Duodenal mucosa (tissue), 2 donors: ENCODE measurements around the gene S1PR3.

Experiments used
- H3K27ac ChIP-seq: one replicate; pipeline ENCODE4 v1.7.0; 2013; ENCODE audit warnings: low read depth, low read length
- H3K27me3 ChIP-seq, 2 donors: one replicate each; pipeline ENCODE4 v1.7.0; 2013; ENCODE audit warnings: low read length in 2 of 2, control low read depth in 1 of 2; ENCODE audit not compliant: insufficient read depth in 2 of 2, control insufficient read depth in 1 of 2
- H3K36me3 ChIP-seq, 2 donors: one replicate each; pipeline ENCODE4 v1.7.0; 2013; ENCODE audit warnings: low read length in 2 of 2, control low read depth in 1 of 2; ENCODE audit not compliant: insufficient read depth in 2 of 2, control insufficient read depth in 1 of 2
- H3K4me1 ChIP-seq, 2 donors: one replicate each; pipeline ENCODE4 v1.7.0; 2013; ENCODE audit warnings: low read length in 2 of 2, control low read depth in 1 of 2; ENCODE audit not compliant: insufficient read depth in 2 of 2, control insufficient read depth in 1 of 2
- H3K4me3 ChIP-seq, 2 donors: one replicate each; pipeline ENCODE4 v1.7.0; 2013; ENCODE audit warnings: low read length in 2 of 2, low read depth in 1 of 2
- H3K9ac ChIP-seq, 2 donors: one replicate each; pipeline ENCODE4 v1.7.0; 2013; ENCODE audit warnings: low read length in 2 of 2, low read depth in 1 of 2
- H3K9me3 ChIP-seq, 2 donors: one replicate each; pipeline ENCODE4 v1.7.0; 2013; ENCODE audit warnings: low read length in 2 of 2, control low read depth in 1 of 2; ENCODE audit not compliant: control insufficient read depth in 1 of 2

S1PR3 gene

GRCh38 chr9:88998911-88999310, 7.6 kb downstream of the S1PR3 start:
- H3K4me1 ChIP-seq: peaks cover 6 to 10% of the 10 kb centered on the region in 2 donors
- no peak overlapping the region for H3K9ac ChIP-seq
- no peaks in the 10 kb centered on the region for H3K36me3 ChIP-seq
- no peak overlapping the region for H3K27ac ChIP-seq
- peaks cover 2 to 5% of the 10 kb centered on the region in 2 donors for H3K27me3 ChIP-seq
- no peaks in the 10 kb centered on the region for H3K9me3 ChIP-seq
- H3K4me3 ChIP-seq: no peak overlapping the region

GRCh38 chr9:89000371-89000781, 9.1 kb downstream of the S1PR3 start:
- Histone ChIP-seq H3K9ac (no peak overlapping the region), H3K27me3 (peaks cover 2 to 5% of the 10 kb centered on the region in 2 donors), H3K4me3 (no peak overlapping the region), H3K27ac (no peak overlapping the region), H3K36me3 (no peaks in the 10 kb centered on the region), H3K4me1 (peaks cover 6 to 10% of the 10 kb centered on the region in 2 donors), H3K9me3 (no peaks in the 10 kb centered on the region)

GRCh38 chr9:89000973-89001916, 10.0 kb downstream of the S1PR3 start:
- Histone ChIP-seq H3K27ac (no peak overlapping the region), H3K27me3 (peaks cover 2 to 5% of the 10 kb centered on the region in 2 donors), H3K9ac (no peak overlapping the region), H3K9me3 (no peaks in the 10 kb centered on the region), H3K36me3 (no peaks in the 10 kb centered on the region), H3K4me3 (no peak overlapping the region), H3K4me1 (peaks cover 6 to 10% of the 10 kb centered on the region in 2 donors)

GRCh38 chr9:89001917-89002540, 10.8 kb downstream of the S1PR3 start:
- no peaks in the 10 kb centered on the region for H3K9me3 ChIP-seq
- peaks cover 2 to 5% of the 10 kb centered on the region in 2 donors for H3K27me3 ChIP-seq
- peaks cover 6 to 10% of the 10 kb centered on the region in 2 donors for H3K4me1 ChIP-seq
- no peak overlapping the region for H3K9ac ChIP-seq
- no peak overlapping the region for H3K4me3 ChIP-seq
- H3K27ac ChIP-seq: no peak overlapping the region
- H3K36me3 ChIP-seq: no peaks in the 10 kb centered on the region

- H3K36me3 ChIP-seq: no peaks in the 10 kb centered on the region
- peaks cover 6 to 10% of the 10 kb centered on the region in 2 donors for H3K4me1 ChIP-seq
- H3K27me3 ChIP-seq: peaks cover 2 to 5% of the 10 kb centered on the region in 2 donors
- H3K9me3 ChIP-seq: no peaks in the 10 kb centered on the region
- no peak overlapping the region for H3K27ac ChIP-seq
- H3K4me3 ChIP-seq: no peak overlapping the region
- H3K9ac ChIP-seq: no peak overlapping the region
Observed at GRCh38 chr9:89002987-89003386, 11.7 kb downstream of the S1PR3 start.

GRCh38 chr9:89005323-89005722, 14.1 kb downstream of the S1PR3 start:
- H3K36me3 ChIP-seq: no peaks in the 10 kb centered on the region
- H3K27me3 ChIP-seq: peaks cover 2 to 5% of the 10 kb centered on the region in 2 donors
- no peak overlapping the region for H3K27ac ChIP-seq
- H3K9me3 ChIP-seq: no peaks in the 10 kb centered on the region
- H3K4me3 ChIP-seq: no peak overlapping the region
- no peak overlapping the region for H3K9ac ChIP-seq
- peaks cover 6% of the 10 kb centered on the region in 2 donors for H3K4me1 ChIP-seq

GRCh38 chr9:89006267-89006666, 15.0 kb downstream of the S1PR3 start:
- H3K36me3 ChIP-seq: no peaks in the 10 kb centered on the region
- no peak overlapping the region for H3K27ac ChIP-seq
- no peak overlapping the region for H3K4me3 ChIP-seq
- H3K9ac ChIP-seq: no peak overlapping the region
- H3K9me3 ChIP-seq: no peaks in the 10 kb centered on the region
- peaks cover 2 to 5% of the 10 kb centered on the region in 2 donors for H3K27me3 ChIP-seq
- no peaks in the 10 kb centered on the region for H3K4me1 ChIP-seq

- Histone ChIP-seq H3K9ac (no peak overlapping the region), H3K27me3 (peaks cover 0 to 2% of the 10 kb centered on the region in 2 donors), H3K27ac (no peak overlapping the region), H3K36me3 (no peaks in the 10 kb centered on the region), H3K9me3 (no peaks in the 10 kb centered on the region), H3K4me1 (no peaks in the 10 kb centered on the region), H3K4me3 (no peak overlapping the region)
Observed at GRCh38 chr9:89006996-89007967, 16.0 kb downstream of the S1PR3 start.

- Histone ChIP-seq H3K27me3 (peaks cover 0 to 1% of the 10 kb centered on the region in 2 donors), H3K4me1 (no peaks in the 10 kb centered on the region), H3K9me3 (no peaks in the 10 kb centered on the region), H3K4me3 (no peak overlapping the region), H3K36me3 (no peaks in the 10 kb centered on the region), H3K27ac (no peak overlapping the region), H3K9ac (no peak overlapping the region)
Observed at GRCh38 chr9:89008055-89008743, 16.9 kb downstream of the S1PR3 start.
